Activated CD4-positive, CD25-positive, alpha-beta regulatory T cell treated with anti-CD3 and anti-CD28 coated beads, Interleukin-2, amount 50 U/mL, for 72 hours (primary cell): ENCODE measurements around the gene MYO1A.

Experiments
- DNase-seq: peaks from one replicate; pipeline ENCODE4 v3.0.0; 2021

Gene MYO1A

GRCh38 chr12:57049890-57050289, at the start of gene MYO1A:
Gene MYO1A, minus strand, starts transcription at chr12:57050129. Its CDS starts 1,806 bp downstream, at chr12:57048323.
- no peak for DNase-seq

- DNase-seq, result no peak
Observed at GRCh38 chr12:57099047-57099714, 49.3 kb upstream of the MYO1A start.

- no peak for DNase-seq
Observed at GRCh38 chr12:57098546-57098945, 48.6 kb upstream of the MYO1A start.

- DNase-seq, result no peak
Observed at GRCh38 chr12:57097554-57097835, 47.6 kb upstream of the MYO1A start.

- DNase-seq, result no peak
Observed at GRCh38 chr12:57096748-57097553, 47.0 kb upstream of the MYO1A start.

GRCh38 chr12:57096099-57096572, 46.2 kb upstream of the MYO1A start:
- no peak for DNase-seq

GRCh38 chr12:57095440-57095839, 45.5 kb upstream of the MYO1A start:
- DNase-seq, result no peak

GRCh38 chr12:57094208-57095160, 44.6 kb upstream of the MYO1A start:
- no peak for DNase-seq

- peak; percentile 60 for DNase-seq
Observed at GRCh38 chr12:57093415-57094207, 43.7 kb upstream of the MYO1A start.

GRCh38 chr12:57092876-57093414, 43.0 kb upstream of the MYO1A start:
- peak; percentile 29 for DNase-seq

- peak; percentile 28 for DNase-seq
Observed at GRCh38 chr12:57092529-57092862, 42.6 kb upstream of the MYO1A start.

GRCh38 chr12:57091638-57092528, 42.0 kb upstream of the MYO1A start:
- DNase-seq, result peak; percentile 29

- DNase-seq, result peak; percentile 27
Observed at GRCh38 chr12:57090924-57091637, 41.2 kb upstream of the MYO1A start.

GRCh38 chr12:57090490-57090889, 40.6 kb upstream of the MYO1A start:
- no peak for DNase-seq

GRCh38 chr12:57089271-57090245, 39.6 kb upstream of the MYO1A start:
- peak; percentile 58 for DNase-seq

- DNase-seq, result peak; percentile 85
Observed at GRCh38 chr12:57088354-57089270, 38.7 kb upstream of the MYO1A start, which contains the start of gene NAB2. Gene NAB2, plus strand, starts transcription at chr12:57089114. Its CDS starts 158 bp downstream, at chr12:57089272.

GRCh38 chr12:57087691-57088353, 37.9 kb upstream of the MYO1A start:
- peak; percentile 64 for DNase-seq
